Natural killer cell (primary cell): ENCODE measurements around the gene PLCH2. TPM values are rescaled to one million over a fixed set of nuclear protein-coding genes. Genes with fewer than 3 reads are reported as not detected.
A peak's percentile ranks its signal among the peaks of the same experiment; 100 is the strongest.

Source experiments
- ATAC-seq, 3 donors: fragments of 150-1000 bp in 2 of 3; fragments of 200-7000 bp in 1 of 3; cut with Tn5 transposase; 1 replicate in 1 of 3; 2 replicates in 2 of 3; pipeline ENCODE4 v1.10.0; 2021; ENCODE audit warnings: mild to moderate bottlenecking in 2 of 3, moderate library complexity in 2 of 3
- DNase-seq, 2 donors: peaks; one replicate each; pipeline versions ENCODE4 v3.0.0 to v3.0.0-alpha.2; 2013 to 2021; ENCODE audit warnings: mixed read lengths in 1 of 2
- H3K27ac ChIP-seq: one replicate; pipeline ENCODE4 v1.5.1; 2013; ENCODE audit warnings: mild to moderate bottlenecking, low read length
- H3K27me3 ChIP-seq: one replicate; pipeline ENCODE4 v1.6.1; 2013; ENCODE audit warnings: low read length; ENCODE audit not compliant: control insufficient read depth, insufficient read depth
- H3K36me3 ChIP-seq: one replicate; pipeline ENCODE4 v1.6.1; 2013; ENCODE audit warnings: low read length; ENCODE audit not compliant: control insufficient read depth, insufficient read depth
- H3K4me1 ChIP-seq: one replicate; pipeline ENCODE4 v1.6.1; 2013; ENCODE audit warnings: low read length; ENCODE audit not compliant: control insufficient read depth, insufficient read depth
- H3K4me3 ChIP-seq: one replicate; pipeline ENCODE4 v1.5.1; 2013; ENCODE audit warnings: low read length
- H3K9me3 ChIP-seq: one replicate; pipeline ENCODE4 v1.6.1; 2013; ENCODE audit warnings: low read length; ENCODE audit not compliant: control insufficient read depth, insufficient read depth
- H3K27ac Mint-ChIP-seq, 2 donors: one replicate each; pipeline ENCODE4 v1.8.0; 2022; ENCODE audit warnings: mild to moderate bottlenecking in 2 of 2, mixed read lengths in 2 of 2, moderate library complexity in 1 of 2
- H3K27me3 Mint-ChIP-seq, 2 donors: one replicate each; pipeline ENCODE4 v1.8.0; 2022; ENCODE audit warnings: low read depth in 2 of 2, mixed read lengths in 2 of 2
- H3K36me3 Mint-ChIP-seq: one replicate; pipeline ENCODE4 v1.8.0; 2022; ENCODE audit warnings: mixed read lengths
- H3K4me1 Mint-ChIP-seq, 2 donors: one replicate each; pipeline ENCODE4 v1.8.0; 2022; ENCODE audit warnings: mixed read lengths in 2 of 2
- H3K4me3 Mint-ChIP-seq: one replicate; pipeline ENCODE4 v1.8.0; 2022; ENCODE audit warnings: mild to moderate bottlenecking, moderate library complexity, mixed read lengths
- H3K9me3 Mint-ChIP-seq, 2 donors: one replicate each; pipeline ENCODE4 v1.8.0; 2022; ENCODE audit warnings: mixed read lengths in 2 of 2
- CTCF ChIP-seq: fragments of 200-600 bp; IDR thresholded peaks from one replicate; pipeline ENCODE4 v1.8.0; 2022; ENCODE audit warnings: antibody characterized with exemption
- WGBS: methylation state at CpG from one replicate; pipeline ENCODE4 v1.1.7; 2013; ENCODE audit warnings: missing lambda C conversion rate; ENCODE audit not compliant: insufficient coverage; 5-methylcytosine and 5-hydroxymethylcytosine counted together
- intact Hi-C: fragments of 100-400 bp; cut with micrococcal nuclease; formaldehyde crosslinking; loops from one replicate; pipeline ENCODE4 v1.14.2; 2022
- total RNA-seq, 4 donors: library from RNA; stranded (reverse); fragments of 120-200 nt in 1 of 4; gene quantifications; one replicate each; pipeline versions ENCODE4 v1.2.3 to v1.2.4, GENCODE V29; 2013 to 2022

Gene PLCH2
- total RNA-seq, 3 donors from 2014 or later (not counting 1 experiment from before 2014, with no cell fraction given), result 77.1 to 116 (median 106) TPM

GRCh38 chr1:2488688-2489087 lies 12.6 kb downstream of the PLCH2 start:
- peaks cover 25% of the 10 kb centered on the region for H3K4me1 ChIP-seq
- no peak for ATAC-seq
- H3K27ac ChIP-seq, result no peak overlapping the region
- intact Hi-C loops, result no loop called here
- H3K27me3 ChIP-seq, result no peaks in the 10 kb centered on the region
- H3K4me3 ChIP-seq, result no peak overlapping the region
- Mint-ChIP-seq H3K4me1 (peaks cover 16 to 17% of the 10 kb centered on the region in 2 donors), H3K9me3 (peaks cover 0 to 7% of the 10 kb centered on the region in 2 donors), H3K36me3 (peaks cover 7% of the 10 kb centered on the region), H3K27me3 (no peaks in the 10 kb centered on the region), H3K27ac (no peak overlapping the region), H3K4me3 (no peak overlapping the region)
- DNase-seq, result no peak
- H3K9me3 ChIP-seq, result peaks cover 10% of the 10 kb centered on the region
- WGBS, result 97% methylated on average over 2 of the region's 2 CpGs
- TF ChIP-seq CTCF, result no peak
- peaks cover 15% of the 10 kb centered on the region for H3K36me3 ChIP-seq

- DNase-seq (no peak), ATAC-seq (no peak)
- Histone ChIP-seq H3K27ac (no peak overlapping the region), H3K4me3 (no peak overlapping the region), H3K4me1 (peaks cover 26% of the 10 kb centered on the region), H3K9me3 (peaks cover 10% of the 10 kb centered on the region), H3K27me3 (no peaks in the 10 kb centered on the region), H3K36me3 (peaks cover 15% of the 10 kb centered on the region)
- Mint-ChIP-seq H3K4me1 (peaks cover 15 to 16% of the 10 kb centered on the region in 2 donors), H3K27ac (no peak overlapping the region), H3K36me3 (peaks cover 7% of the 10 kb centered on the region), H3K4me3 (no peak overlapping the region), H3K9me3 (peaks cover 0 to 7% of the 10 kb centered on the region in 2 donors), H3K27me3 (no peaks in the 10 kb centered on the region)
- intact Hi-C loops, result no loop called here
- no peak for TF ChIP-seq CTCF
- WGBS, result 96% methylated on average over 14 of the region's 14 CpGs
These were observed 13.5 kb downstream of the PLCH2 start for GRCh38 chr1:2489615-2490014.

- 87% methylated on average over 13 of the region's 13 CpGs for WGBS
- H3K36me3 Mint-ChIP-seq, result peaks cover 7% of the 10 kb centered on the region
- Histone ChIP-seq H3K27me3 (no peaks in the 10 kb centered on the region), H3K27ac (no peak overlapping the region), H3K4me1 (peaks cover 50% of the 10 kb centered on the region), H3K4me3 (no peak overlapping the region), H3K36me3 (peaks cover 12% of the 10 kb centered on the region), H3K9me3 (peaks cover 10% of the 10 kb centered on the region)
- H3K9me3 Mint-ChIP-seq, result peaks cover 0 to 7% of the 10 kb centered on the region in 2 donors
- intact Hi-C loops, result no loop called here
- ATAC-seq (no peak), DNase-seq (no peak)
- H3K27me3 Mint-ChIP-seq, result no peaks in the 10 kb centered on the region
- peaks cover 27 to 30% of the 10 kb centered on the region in 2 donors for H3K4me1 Mint-ChIP-seq
- TF ChIP-seq CTCF, result no peak
- H3K27ac Mint-ChIP-seq, result no peak overlapping the region
- no peak overlapping the region for H3K4me3 Mint-ChIP-seq
These were observed 16.0 kb downstream of the PLCH2 start for GRCh38 chr1:2492091-2492490.

- no peak for DNase-seq
- ATAC-seq, result no peak
- H3K4me1 Mint-ChIP-seq, result peaks cover 27 to 30% of the 10 kb centered on the region in 2 donors
- Histone ChIP-seq H3K4me3 (no peak overlapping the region), H3K9me3 (peaks cover 10% of the 10 kb centered on the region), H3K27me3 (no peaks in the 10 kb centered on the region), H3K27ac (no peak overlapping the region), H3K4me1 (peaks cover 62% of the 10 kb centered on the region), H3K36me3 (peaks cover 10% of the 10 kb centered on the region)
- H3K9me3 Mint-ChIP-seq, result peaks cover 0 to 4% of the 10 kb centered on the region in 2 donors
- intact Hi-C loops, result no loop called here
- TF ChIP-seq CTCF, result no peak
- 85% methylated on average over 19 of the region's 19 CpGs for WGBS
- H3K4me3 Mint-ChIP-seq, result no peak overlapping the region
- peak overlapping the region; percentile 81 to 89 for H3K27ac Mint-ChIP-seq
- no peaks in the 10 kb centered on the region for H3K27me3 Mint-ChIP-seq
- H3K36me3 Mint-ChIP-seq, result peaks cover 7% of the 10 kb centered on the region
These were observed 17.1 kb downstream of the PLCH2 start for GRCh38 chr1:2493218-2493617.
